WTC11 (cell line): ENCODE data around the gene EXOSC5.

ENCODE experiments used
- ATF1 ChIP-seq: sonication (generic); formaldehyde crosslinking; IDR thresholded peaks from 2 replicates; pipeline ENCODE4 v1.8.1; 2023; ENCODE audit warnings: mild to moderate bottlenecking, moderate library complexity, missing genetic modification reagents
- ELF4 ChIP-seq: sonication (generic); formaldehyde crosslinking; IDR thresholded peaks from 2 replicates; pipeline ENCODE4 v1.8.1; 2022; ENCODE audit warnings: low read depth, mild to moderate bottlenecking, moderate library complexity, missing genetic modification reagents
- ESRRA ChIP-seq: sonication (generic); formaldehyde crosslinking; IDR thresholded peaks from 2 replicates; pipeline ENCODE4 v1.8.1; 2022; ENCODE audit warnings: mild to moderate bottlenecking, missing genetic modification reagents, borderline replicate concordance
- RELA ChIP-seq: sonication (generic); formaldehyde crosslinking; IDR thresholded peaks from 2 replicates; pipeline ENCODE4 v1.8.1; 2022; ENCODE audit warnings: missing genetic modification reagents, mild to moderate bottlenecking, borderline replicate concordance
- SOX15 ChIP-seq: fragments of 250-450 bp; sonication (Bioruptor Pico); IDR thresholded peaks from 2 replicates; pipeline ENCODE4 v1.9.0; 2021; ENCODE audit warnings: mild to moderate bottlenecking
- TEAD4 ChIP-seq: sonication (generic); formaldehyde crosslinking; IDR thresholded peaks from 2 replicates; pipeline ENCODE4 v1.8.0; 2022; ENCODE audit warnings: mild to moderate bottlenecking, missing genetic modification reagents
- TP53 ChIP-seq: sonication (generic); formaldehyde crosslinking; IDR thresholded peaks from 2 replicates; pipeline ENCODE4 v1.8.1; 2023; ENCODE audit warnings: mild to moderate bottlenecking, missing genetic modification reagents
- ZNF138 ChIP-seq: sonication (generic); formaldehyde crosslinking; conservative IDR thresholded peaks from 2 replicates; pipeline ENCODE4 v1.8.1; 2022; ENCODE audit warnings: mild to moderate bottlenecking, moderate library complexity, missing genetic modification reagents
- TF ChIP-seq, protein P1 (sequence below): fragments of 200-600 bp; IDR thresholded peaks from 2 replicates; pipeline ENCODE4 v1.8.0; 2022; ENCODE audit warnings: antibody characterized with exemption
- TF ChIP-seq, protein P2 (sequence below): sonication (generic); formaldehyde crosslinking; IDR thresholded peaks from 2 replicates; pipeline ENCODE4 v1.8.1; 2023; ENCODE audit warnings: mild to moderate bottlenecking, missing genetic modification reagents
- TF ChIP-seq, protein P3 (sequence below): fragments of 250-450 bp; sonication (Bioruptor Pico); conservative IDR thresholded peaks from 2 replicates; pipeline ENCODE4 v1.9.0; 2021; ENCODE audit warnings: mild to moderate bottlenecking
- TF ChIP-seq, protein P4 (sequence below): sonication (generic); formaldehyde crosslinking; IDR thresholded peaks from 2 replicates; pipeline ENCODE4 v1.8.0; 2022; ENCODE audit warnings: mild to moderate bottlenecking, missing genetic modification reagents
- TF ChIP-seq, protein P5 (sequence below): sonication (generic); formaldehyde crosslinking; IDR thresholded peaks from 2 replicates; pipeline ENCODE4 v1.8.0; 2023; ENCODE audit warnings: missing genetic modification reagents

DNA sequence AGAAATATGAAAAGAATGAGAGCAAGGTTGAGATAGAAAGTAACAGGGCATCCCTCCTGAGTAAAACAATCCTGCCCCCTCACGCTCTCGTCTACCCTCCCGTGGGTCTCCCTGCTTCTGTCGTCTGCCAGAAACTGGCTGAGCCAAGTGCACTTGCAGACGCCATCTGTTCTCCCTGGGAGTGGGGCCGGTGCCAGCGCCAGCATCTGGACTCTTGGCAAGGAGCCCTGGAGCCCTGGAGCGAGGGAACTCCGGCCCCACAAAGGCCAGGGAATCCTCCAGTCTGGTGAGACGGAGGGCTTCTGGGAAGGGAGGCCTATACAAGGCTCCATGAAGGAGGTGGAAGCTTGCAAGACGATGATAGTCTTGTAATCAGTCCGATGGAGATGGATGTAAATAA is 23.2 kb downstream of the EXOSC5 start:
- TF ChIP-seq, protein P1, sequence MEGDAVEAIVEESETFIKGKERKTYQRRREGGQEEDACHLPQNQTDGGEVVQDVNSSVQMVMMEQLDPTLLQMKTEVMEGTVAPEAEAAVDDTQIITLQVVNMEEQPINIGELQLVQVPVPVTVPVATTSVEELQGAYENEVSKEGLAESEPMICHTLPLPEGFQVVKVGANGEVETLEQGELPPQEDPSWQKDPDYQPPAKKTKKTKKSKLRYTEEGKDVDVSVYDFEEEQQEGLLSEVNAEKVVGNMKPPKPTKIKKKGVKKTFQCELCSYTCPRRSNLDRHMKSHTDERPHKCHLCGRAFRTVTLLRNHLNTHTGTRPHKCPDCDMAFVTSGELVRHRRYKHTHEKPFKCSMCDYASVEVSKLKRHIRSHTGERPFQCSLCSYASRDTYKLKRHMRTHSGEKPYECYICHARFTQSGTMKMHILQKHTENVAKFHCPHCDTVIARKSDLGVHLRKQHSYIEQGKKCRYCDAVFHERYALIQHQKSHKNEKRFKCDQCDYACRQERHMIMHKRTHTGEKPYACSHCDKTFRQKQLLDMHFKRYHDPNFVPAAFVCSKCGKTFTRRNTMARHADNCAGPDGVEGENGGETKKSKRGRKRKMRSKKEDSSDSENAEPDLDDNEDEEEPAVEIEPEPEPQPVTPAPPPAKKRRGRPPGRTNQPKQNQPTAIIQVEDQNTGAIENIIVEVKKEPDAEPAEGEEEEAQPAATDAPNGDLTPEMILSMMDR = no peak
- no peak for TF ChIP-seq RELA (CRISPR knock-in tag)
- no peak for TF ChIP-seq TEAD4 (CRISPR knock-in tag)
- TF ChIP-seq TP53 (CRISPR knock-in tag) = no peak
- TF ChIP-seq ZNF138 = no peak
- TF ChIP-seq, protein P2, sequence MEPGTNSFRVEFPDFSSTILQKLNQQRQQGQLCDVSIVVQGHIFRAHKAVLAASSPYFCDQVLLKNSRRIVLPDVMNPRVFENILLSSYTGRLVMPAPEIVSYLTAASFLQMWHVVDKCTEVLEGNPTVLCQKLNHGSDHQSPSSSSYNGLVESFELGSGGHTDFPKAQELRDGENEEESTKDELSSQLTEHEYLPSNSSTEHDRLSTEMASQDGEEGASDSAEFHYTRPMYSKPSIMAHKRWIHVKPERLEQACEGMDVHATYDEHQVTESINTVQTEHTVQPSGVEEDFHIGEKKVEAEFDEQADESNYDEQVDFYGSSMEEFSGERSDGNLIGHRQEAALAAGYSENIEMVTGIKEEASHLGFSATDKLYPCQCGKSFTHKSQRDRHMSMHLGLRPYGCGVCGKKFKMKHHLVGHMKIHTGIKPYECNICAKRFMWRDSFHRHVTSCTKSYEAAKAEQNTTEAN = no peak
- no peak for TF ChIP-seq ELF4 (CRISPR knock-in tag)
- TF ChIP-seq, protein P3, sequence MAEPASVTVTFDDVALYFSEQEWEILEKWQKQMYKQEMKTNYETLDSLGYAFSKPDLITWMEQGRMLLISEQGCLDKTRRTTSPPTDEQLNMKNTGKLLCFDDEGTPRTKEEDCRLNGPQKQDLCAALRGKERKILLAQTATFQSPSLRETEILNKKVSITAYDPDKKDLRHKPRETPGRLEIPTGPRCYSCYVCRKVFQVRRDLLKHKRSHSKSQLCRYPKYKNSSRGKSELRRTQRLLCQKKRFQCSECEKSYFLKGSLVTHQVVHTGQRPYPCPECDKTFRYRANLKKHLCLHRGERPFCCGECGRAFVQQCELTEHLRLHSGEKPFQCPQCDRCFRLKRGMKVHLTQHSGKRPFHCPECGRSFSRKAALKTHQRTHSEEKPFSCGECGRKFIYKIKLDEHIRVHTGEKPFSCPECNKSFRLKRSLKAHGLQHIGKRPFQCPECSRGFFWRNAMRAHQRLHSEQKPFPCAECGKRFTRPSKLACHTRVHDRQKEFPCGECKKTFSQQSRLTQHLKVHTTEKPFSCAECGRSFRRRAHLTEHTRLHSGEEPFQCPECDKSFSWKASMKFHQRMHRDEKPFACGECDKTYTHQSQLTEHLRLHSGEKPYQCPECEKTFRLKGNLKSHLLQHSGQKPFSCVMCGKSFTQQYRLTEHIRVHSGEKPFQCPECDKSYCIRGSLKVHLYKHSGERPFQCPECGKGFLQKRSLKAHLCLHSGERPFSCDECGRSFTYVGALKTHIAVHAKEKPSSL (CRISPR knock-in tag) = no peak
- TF ChIP-seq, protein P4, sequence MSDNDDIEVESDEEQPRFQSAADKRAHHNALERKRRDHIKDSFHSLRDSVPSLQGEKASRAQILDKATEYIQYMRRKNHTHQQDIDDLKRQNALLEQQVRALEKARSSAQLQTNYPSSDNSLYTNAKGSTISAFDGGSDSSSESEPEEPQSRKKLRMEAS (CRISPR knock-in tag) = no peak
- no peak for TF ChIP-seq ESRRA (CRISPR knock-in tag)
- TF ChIP-seq ATF1 (CRISPR knock-in tag) = no peak
- TF ChIP-seq, protein P5, sequence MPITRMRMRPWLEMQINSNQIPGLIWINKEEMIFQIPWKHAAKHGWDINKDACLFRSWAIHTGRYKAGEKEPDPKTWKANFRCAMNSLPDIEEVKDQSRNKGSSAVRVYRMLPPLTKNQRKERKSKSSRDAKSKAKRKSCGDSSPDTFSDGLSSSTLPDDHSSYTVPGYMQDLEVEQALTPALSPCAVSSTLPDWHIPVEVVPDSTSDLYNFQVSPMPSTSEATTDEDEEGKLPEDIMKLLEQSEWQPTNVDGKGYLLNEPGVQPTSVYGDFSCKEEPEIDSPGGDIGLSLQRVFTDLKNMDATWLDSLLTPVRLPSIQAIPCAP (CRISPR knock-in tag) = no peak
- TF ChIP-seq SOX15 (CRISPR knock-in tag) = no peak
